SK-MEL-5 (cell line): ENCODE results near the gene UQCRQ. TPM values are rescaled to one million over a fixed set of nuclear protein-coding genes. Genes with fewer than 3 reads are reported as not detected.
"Not testable (repeated sequence)": the region's sequence is repeated elsewhere in the genome, so short reads cannot be mapped to it uniquely, and the experiment has no call there.

Experiments
- DNase-seq: peaks from one replicate; pipeline ENCODE4 v3.0.0-alpha.2; 2016; ENCODE audit warnings: low read depth, low spot score
- in situ Hi-C: cut with HindIII; loops from 2 replicates; pipeline ENCODE4 v1.10.0; 2016; ENCODE audit warnings: low sequenced_read_pairs, high pct_unique_total_duplicates, low pct_unique_long_range_greater_than_20kb
- total RNA-seq: library from RNA; depleted of rRNA; stranded (reverse); fragments of >200 nt; shearing (Covaris generic); gene quantifications from 2 replicates; pipeline ENCODE4 v1.2.3, GENCODE V29; 2014

UQCRQ gene
- total RNA-seq, 1 experiment from 2014 or later = 267 TPM

DNA sequence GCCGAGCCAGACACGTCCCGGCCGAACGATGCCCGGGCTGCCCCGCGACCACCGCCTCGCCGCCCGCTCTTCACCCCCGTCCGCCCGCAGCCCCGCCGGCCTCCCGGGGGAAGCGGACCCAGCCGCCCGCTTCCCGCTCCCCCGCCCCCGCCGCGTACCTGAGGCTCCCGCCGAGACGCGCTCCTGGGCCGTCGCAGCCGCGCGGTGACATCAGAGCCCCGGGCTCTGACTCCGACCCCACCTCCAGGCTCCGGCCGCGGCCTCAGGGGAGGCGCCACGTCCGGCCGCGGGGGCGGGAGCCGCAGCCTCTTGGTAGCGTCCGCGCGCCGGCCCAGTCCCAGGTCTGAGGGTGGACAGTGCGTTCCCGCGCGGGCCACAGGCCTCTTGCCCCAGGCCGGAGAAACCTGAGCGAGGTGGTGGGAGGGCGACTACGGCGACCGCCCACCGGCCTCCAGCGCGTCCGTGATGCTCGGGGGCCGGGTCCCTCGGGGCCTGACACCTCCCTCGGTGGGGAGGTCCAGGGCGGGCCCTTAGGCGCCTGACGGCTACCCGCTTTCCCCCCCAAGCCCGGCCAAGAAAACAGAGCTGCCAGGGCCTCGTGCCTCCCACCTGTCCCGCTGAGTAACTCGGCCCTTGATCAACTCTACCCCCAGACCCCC, 35.9 kb upstream of the UQCRQ start, which contains the start of gene SHROOM1:
Gene SHROOM1, minus strand, starts transcription at position 212 of the 659 bp plus-strand sequence. CDS start 4,507 bp downstream, outside the sequence.
- no peak for DNase-seq
- in situ Hi-C loops = no loop called here

DNA sequence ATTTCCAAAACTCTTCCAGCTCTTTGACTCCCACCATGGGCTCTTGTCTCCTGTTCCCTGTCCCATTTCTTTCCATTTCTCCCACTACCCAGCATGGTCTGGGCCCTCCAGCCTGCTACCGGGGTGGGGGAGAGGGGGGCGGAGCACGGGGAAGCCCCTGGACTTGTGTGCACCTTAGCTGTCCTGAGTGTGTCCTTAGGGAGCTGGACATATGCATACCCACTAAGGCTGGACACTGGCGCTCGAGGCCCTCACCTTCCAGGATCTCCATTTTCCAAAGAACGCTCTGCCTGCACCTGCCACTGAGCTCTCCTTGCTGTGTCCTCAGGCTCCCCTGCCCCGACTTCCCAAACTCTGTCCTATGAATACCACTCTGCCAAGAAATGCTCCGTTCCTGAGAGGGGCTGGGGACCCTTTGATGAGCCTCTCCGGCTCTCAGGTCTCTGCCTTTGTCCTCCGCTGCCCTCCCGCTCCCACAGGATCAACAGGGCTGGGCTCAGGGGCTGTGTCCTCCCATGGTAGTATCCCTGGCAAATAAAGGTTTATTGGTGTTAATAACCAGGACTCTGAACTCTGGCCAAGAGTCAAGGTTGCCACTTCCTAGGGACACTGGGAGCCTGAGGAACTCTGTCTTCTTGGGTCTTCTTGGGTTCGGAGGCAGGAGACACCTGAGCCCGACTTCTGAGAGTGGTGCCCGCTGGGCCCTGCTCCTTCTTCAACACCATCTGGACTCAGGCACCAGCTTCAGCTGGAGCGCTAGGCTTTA, 35.2 kb upstream of the UQCRQ start:
- in situ Hi-C loops = no loop called here
- DNase-seq = no peak

DNA sequence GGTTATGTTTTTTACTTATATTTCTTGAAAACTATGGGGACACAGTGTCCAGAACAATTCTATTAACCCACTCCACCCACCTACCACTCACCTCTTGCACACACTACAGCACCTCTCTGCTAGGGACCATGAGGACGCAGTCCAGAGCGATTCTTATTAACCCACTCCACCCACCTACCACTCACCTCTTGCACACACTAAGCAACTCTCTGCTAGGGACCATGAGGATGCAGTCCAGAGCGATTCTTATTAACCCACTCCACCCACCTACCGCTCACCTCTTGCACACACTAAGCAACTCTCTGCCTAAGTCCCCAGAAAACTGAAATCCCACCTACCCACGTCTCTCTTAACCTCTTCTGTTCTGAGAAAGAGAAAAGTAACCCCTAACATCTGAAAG, 33.8 kb upstream of the UQCRQ start:
- no peak for DNase-seq
- in situ Hi-C loops = no loop called here

DNA sequence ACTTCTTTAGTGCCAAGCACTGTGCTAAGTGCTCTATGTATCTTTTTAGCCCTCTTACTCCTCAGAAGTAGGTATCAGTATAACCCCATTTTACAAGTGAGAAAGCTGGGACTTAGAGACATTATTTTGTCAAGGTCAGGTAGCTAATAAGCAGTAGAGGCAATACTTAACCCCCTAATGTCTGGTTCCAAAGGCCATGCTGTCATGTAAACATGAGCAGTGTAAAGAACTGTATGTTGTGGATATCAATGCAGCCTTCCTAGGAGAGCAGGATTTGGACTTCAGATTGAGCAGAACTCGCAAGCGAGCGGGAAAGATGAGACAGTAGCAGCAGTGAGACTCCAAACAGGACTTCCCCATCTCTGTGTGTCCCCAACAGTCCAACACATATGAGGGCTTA, 32.4 kb upstream of the UQCRQ start:
- DNase-seq = no peak
- in situ Hi-C loops = no loop called here

DNA sequence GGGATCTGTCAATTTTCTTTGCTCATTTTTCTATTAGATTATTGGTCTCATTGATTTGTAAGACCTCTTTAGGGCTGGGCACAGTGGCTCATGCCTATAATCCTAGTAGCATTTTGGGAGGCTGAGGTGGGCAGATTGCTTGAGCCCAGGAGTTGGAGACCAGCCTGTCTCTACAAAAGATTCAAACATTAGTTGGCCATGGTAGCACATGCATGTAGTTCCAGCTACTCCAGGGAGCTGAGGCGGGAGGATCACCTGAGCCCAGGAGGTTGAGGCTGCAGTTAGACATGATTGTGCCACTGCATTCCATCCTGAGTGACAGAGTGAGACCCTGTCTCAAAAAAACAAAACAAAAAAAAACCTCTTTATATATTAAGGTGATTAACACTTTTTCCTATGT, 29.6 kb upstream of the UQCRQ start:
- in situ Hi-C loops = no loop called here
- no peak for DNase-seq

DNA sequence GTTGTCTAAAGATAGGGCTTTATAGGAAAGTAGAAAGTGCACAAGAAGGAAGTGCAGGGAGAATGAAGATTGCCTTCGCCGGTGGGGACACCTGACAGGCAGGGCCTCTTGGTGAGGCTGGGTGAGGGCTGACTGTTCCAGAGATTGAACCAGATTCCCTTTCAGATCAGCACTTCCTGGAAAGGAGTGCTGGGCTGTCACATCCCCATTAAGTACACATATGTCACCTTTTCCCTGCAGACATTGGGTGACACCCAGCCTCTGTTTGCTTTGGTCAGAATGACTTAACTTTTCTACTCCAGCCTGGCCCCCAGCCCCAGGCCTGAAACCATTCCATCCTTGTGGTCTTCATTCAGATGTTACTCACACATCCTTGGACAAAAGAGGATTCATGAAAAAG, 28.6 kb upstream of the UQCRQ start:
- in situ Hi-C loops = no loop called here
- DNase-seq = no peak

DNA sequence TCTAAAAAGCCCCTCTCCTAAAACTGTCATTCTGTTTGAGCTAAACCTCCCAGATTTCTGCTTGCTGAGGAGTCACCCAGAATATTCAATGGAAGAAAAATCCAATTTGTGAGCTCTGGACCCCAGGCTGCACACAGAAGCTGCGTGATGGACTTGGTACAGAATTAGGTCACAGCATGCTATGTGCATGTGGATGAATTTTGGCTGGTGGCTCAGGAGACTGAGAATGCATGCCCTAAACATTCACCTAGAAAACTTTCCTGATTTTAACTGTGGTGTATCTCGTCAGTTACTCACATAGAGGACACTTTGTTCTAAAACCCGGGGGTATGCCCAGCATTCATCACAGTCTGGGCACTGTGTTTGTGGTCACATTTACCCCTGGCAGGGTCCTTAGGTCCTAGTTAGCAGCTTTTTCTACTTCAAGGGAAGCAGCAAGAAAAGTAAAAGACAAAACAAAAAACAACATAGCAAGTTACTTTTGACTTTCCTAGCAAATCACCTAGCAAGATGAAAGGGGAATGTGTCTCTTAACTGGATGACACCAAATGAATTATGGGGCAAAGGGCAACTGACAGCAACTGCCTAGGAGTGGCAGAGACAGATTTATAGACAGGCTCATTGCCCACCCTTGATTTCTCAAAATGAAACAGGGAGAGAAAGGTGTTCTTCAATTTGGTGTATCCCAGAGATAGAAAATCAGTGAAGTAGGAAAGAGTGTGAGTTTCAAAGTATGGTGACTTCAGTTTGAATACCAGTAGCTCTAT, 27.7 kb upstream of the UQCRQ start:
- no peak for DNase-seq
- in situ Hi-C loops = no loop called here

DNA sequence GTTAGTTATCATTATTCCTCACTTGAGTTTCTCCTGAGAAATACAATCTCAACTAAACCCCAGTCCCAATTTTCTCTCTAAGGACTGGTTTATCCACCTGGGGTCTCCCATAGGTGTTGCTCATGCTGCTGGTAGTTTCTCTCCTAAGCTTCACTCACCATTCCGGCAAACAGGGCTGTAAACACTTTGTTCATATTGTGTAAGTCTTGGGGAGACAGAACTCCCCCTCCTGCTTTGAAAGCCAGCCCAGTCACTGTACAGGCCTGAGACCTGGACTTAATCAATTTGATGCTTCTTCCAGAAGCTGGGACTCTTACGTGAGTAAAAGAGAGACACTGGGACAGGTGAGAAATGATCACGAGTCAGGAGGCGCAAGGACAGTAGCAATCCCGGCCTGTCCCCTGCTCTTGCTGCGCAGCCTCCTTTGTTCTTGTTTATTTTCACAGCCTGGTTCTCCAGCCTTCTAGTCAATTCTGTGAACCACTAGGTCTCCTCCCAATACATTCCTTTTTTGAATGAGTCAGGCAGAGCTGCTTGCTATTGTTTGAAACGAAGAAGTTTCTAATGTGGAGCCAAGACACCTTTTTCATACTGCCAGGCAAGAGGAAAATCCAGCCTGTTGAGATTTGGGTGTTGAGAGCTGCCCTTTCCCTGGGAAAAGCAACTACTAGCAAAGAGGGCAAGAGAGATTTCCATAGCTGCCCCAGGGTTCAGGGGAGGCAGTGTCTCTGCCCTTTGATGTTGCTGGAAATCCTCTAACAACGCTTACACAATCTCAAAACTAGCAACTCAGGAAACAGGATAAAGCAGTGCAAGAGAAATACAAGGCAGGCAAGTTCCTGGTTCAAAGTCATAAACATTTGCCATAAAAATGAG, 26.8 kb upstream of the UQCRQ start:
- DNase-seq = no peak
- in situ Hi-C loops = no loop called here

DNA sequence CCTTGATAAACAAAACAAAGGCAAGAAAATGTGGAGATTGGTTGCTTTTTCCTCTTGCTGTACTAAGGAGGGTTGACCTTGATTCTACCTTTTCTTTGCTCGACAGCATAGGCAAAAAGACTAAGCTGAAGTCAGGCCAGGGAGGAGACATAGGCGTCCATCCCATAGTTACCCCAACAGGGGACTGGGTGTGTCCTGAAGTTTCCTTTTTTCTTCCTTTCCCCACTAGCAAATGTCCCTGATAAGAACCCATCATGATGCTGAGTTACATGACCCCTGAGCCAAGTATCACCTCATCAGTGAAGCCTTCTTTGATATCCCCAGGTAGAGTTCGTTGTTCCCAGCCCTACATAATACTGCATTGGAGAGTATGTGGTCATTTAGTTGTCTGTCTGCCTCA, 26.1 kb upstream of the UQCRQ start:
- no peak for DNase-seq
- in situ Hi-C loops = no loop called here

DNA sequence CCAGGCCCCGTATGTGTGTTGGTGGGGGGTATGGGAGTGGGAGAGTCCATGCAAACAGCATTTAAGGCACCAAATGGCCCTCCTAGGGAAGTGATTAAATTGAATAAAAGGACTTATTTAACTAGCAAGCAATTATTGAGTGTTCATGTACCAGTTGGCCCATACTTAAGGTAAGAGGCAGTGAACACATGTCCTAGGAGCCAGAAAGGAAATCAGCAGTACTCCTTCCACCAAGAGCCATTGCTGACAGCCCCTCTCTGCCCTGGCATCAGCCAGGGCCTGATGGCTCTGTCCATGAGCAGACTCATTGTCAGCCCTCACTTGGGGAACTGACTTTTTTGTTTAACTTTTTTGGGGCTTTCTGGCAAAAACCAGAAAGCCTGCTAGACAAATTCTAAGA, 25.5 kb upstream of the UQCRQ start:
- no peak for DNase-seq
- in situ Hi-C loops = no loop called here

DNA sequence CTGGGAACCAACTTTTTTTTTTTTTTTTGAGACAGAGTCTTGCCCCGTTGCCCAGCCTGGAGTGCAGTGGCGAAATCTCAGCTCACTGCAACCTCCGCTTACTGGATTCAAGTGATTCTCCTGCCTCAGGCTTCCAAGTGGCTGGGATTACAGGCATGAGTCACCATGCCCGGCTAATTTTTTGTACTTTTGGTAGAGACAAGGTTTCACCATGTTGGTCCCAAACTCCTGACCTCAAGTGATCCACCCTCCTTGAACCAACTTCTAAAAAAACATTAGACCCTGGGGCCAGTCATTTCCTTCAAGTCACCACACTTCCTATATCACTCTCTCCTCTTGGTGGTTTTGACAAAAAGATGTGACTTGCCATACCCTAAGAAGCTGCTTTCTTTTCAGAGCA, 25.1 kb upstream of the UQCRQ start:
- in situ Hi-C loops = no loop called here
- DNase-seq = no peak

DNA sequence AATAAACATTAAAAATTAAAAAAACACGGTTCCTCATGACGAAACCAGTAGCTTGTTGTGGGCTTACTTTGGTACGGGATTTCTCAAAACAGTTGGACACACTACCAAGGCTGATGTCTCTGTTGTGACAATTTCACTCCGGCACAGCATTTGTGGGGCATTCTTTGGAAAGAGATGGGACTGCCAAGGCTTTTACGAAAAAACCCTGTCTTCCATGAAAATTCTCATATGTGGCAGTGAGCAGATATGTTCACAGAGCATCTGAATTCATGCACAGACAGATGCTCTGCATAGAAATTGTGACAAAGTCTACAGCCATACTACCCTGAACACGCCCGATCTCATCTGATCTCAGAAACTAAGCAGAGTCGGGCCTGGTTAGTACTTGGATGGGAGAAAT, 18.2 kb upstream of the UQCRQ start:
- DNase-seq = no peak
- in situ Hi-C loops = no loop called here

DNA sequence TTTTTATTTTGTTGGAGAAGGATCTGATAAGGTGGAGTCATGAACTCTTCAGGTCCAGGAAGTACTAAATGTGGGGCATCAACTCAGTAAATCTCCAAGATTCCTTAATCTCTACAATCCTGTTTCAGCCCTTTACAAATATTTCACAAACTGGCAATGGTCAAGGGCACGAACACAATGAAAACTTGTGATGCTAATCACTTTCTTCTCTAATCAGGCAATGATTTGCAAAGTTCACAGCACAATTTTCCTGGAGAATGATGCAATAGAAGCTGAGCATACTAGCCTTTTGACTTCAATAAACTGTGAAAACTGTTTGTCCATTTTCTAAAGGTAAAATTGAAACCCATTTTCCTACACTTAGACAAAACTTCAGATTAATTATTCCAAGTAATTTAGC, 17.1 kb upstream of the UQCRQ start:
- in situ Hi-C loops = no loop called here

DNA sequence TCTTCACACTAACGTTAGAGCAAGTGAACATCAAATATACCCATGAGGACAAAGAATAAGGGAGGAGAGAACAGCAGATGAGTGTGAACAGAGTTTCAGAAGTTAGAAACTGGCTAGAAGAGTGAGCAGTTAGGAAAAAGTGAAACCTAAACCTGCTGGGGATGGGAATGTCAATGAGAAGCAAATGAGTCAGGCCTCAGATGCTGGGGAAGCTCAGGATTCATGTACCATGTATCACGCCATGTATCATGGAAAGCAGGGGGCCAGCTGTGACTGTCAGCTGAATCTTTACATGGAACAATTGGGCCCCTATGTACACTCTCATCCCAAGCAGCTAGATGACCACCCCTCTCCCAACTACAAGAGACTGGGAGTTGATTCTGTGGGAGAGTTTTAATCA, 16.4 kb upstream of the UQCRQ start:
- in situ Hi-C loops = no loop called here
- no peak for DNase-seq

More for the DNA sequence above, 17.1 kb upstream of the UQCRQ start:
- DNase-seq = no peak

DNA sequence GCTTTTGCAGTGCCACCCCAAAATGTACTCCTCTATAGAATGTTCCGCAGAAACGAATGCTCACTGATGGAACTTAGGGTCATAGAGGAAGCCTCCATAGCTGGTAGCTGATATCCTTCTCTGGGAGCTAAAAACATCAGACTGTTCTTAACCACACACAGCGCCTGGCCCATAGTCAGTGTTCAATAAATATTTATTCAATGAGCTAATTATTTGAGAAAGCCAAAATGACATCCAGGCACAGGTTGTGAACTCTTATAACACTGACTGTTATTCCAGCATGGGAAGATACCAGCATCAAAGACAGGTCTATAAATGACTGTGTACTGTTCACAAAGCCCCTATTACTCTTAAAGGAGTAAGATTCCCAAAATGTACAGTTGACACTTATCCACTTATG, 13.1 kb upstream of the UQCRQ start:
- DNase-seq = no peak
- in situ Hi-C loops = no loop called here

DNA sequence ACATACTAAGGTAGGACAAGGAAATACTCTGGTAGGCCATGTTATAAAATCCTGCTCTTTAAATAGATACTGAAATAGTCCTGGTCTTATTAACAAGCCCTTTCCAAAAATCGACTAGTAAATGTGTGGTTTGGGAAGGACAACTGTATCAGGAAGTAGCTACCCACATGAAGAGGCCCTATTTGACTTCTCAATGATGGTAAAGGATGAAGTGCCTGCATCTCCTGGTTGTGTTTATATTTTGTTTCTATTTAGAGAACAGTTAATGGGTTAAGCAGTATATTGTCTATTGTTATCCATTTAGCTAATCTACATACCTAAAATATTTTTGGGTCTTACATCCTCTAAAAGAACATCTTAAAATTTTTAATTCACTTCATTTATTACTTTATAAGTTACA, 12.7 kb upstream of the UQCRQ start:
- no peak for DNase-seq
- in situ Hi-C loops = no loop called here

DNA sequence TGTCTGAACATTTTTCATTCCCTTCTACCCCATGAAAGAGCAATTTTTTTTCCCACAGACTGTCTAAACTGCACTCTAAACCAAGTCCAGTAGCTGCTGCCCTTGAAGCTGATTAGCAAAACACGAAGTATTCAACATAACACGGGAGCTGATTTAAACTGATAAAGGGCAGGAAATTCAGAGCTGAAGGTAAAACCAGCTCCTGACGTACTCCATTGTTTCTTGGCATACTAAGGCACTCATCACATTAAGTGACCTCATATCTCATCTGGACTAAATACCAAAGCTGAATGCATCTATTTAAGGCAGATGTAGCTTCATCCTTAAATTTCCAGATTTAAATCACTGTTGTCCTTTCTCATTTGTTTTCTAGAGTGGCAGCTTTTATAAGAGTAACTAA, 12.1 kb upstream of the UQCRQ start:
- in situ Hi-C loops = no loop called here
- peak; percentile 19 for DNase-seq

DNA sequence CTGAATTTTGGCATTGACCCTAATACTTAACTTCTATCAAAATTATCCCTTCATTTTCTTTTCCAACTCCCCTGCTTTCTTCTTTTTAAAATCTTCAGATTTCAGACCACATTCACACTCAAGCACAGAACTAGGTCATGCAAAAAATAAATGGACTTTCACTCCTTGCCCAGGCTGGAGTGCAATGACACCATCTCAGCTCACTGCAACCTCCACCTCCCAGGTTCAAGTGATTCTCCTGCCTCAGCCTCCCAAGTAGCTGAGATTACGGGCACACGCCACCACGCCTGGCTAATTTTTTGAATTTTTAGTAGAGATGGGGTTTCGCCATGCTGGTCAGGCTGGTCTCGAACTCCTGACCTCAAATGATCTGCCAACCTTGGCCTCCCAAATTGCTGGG, 11.4 kb upstream of the UQCRQ start:
- in situ Hi-C loops, DNase-seq: not testable (repeated sequence)
